ENCODE results near the gene CORO1C. TPM values are rescaled to one million over a fixed set of nuclear protein-coding genes. Genes with fewer than 3 reads are reported as not detected.

Gene CORO1C
- total RNA-seq, 2 donors from 2014 or later = 35.6 to 38.3 TPM

- Mint-ChIP-seq H3K27me3 (ENCODE audit: low read depth) (no peaks in the 10 kb centered on the region), H3K27ac (no peak overlapping the region), H3K4me1 (ENCODE audit: low read depth) (peaks cover 63% of the 10 kb centered on the region), H3K36me3 (ENCODE audit: insufficient read depth in 2 of 2) (no peaks in the 10 kb centered on the region), H3K4me3 (peak overlapping the region in 1 of 2 donors; percentile 49), H3K9me3 (no peaks in the 10 kb centered on the region)
- DNase-seq = no peak
- no peak for ATAC-seq (replicated peaks in 1 of 2)
Measured at GRCh38 chr12:108727868-108728735, 3.2 kb downstream of the CORO1C start.

GRCh38 chr12:108727161-108727560 lies 4.2 kb downstream of the CORO1C start:
- Mint-ChIP-seq H3K4me3 (no peak overlapping the region), H3K27ac (no peak overlapping the region), H3K27me3 (ENCODE audit: low read depth) (no peaks in the 10 kb centered on the region), H3K9me3 (no peaks in the 10 kb centered on the region), H3K4me1 (ENCODE audit: low read depth) (peaks cover 67% of the 10 kb centered on the region), H3K36me3 (ENCODE audit: insufficient read depth in 2 of 2) (no peaks in the 10 kb centered on the region)
- ATAC-seq (replicated peaks in 1 of 2) (no peak), DNase-seq (no peak)

GRCh38 chr12:108724890-108725151 lies 6.5 kb downstream of the CORO1C start:
- ATAC-seq (replicated peaks in 1 of 2) (no peak), DNase-seq (no peak)
- no peaks in the 10 kb centered on the region for H3K9me3 Mint-ChIP-seq
- no peaks in the 10 kb centered on the region for H3K27me3 Mint-ChIP-seq (ENCODE audit: low read depth)
- peaks cover 0 to 2% of the 10 kb centered on the region in 2 donors for H3K36me3 Mint-ChIP-seq (ENCODE audit: insufficient read depth in 2 of 2)
- H3K4me3 Mint-ChIP-seq = peak overlapping the region in 1 of 2 donors; percentile 39
- no peak overlapping the region for H3K27ac Mint-ChIP-seq
- H3K4me1 Mint-ChIP-seq (ENCODE audit: low read depth) = peaks cover 53% of the 10 kb centered on the region

- Mint-ChIP-seq H3K36me3 (ENCODE audit: insufficient read depth in 2 of 2) (peaks cover 0 to 2% of the 10 kb centered on the region in 2 donors), H3K4me3 (peak overlapping the region in 1 of 2 donors; percentile 79), H3K4me1 (ENCODE audit: low read depth) (peaks cover 48% of the 10 kb centered on the region), H3K27ac (peak overlapping the region; percentile 58), H3K9me3 (no peaks in the 10 kb centered on the region), H3K27me3 (ENCODE audit: low read depth) (no peaks in the 10 kb centered on the region)
- ATAC-seq (replicated peaks in 1 of 2) (peak; percentile 75 to 81), DNase-seq (peak; percentile 22 to 24)
Measured at GRCh38 chr12:108724054-108724889, 7.0 kb downstream of the CORO1C start.

- H3K9me3 Mint-ChIP-seq = no peaks in the 10 kb centered on the region
- ATAC-seq (replicated peaks in 1 of 2) (peak; percentile 69 to 72), DNase-seq (peak in 1 of 2 donors; percentile 6)
- peak overlapping the region in 1 of 2 donors; percentile 79 for H3K4me3 Mint-ChIP-seq
- H3K36me3 Mint-ChIP-seq (ENCODE audit: insufficient read depth in 2 of 2) = peaks cover 0 to 2% of the 10 kb centered on the region in 2 donors
- no peak overlapping the region for H3K27ac Mint-ChIP-seq
- peaks cover 37% of the 10 kb centered on the region for H3K4me1 Mint-ChIP-seq (ENCODE audit: low read depth)
- H3K27me3 Mint-ChIP-seq (ENCODE audit: low read depth) = no peaks in the 10 kb centered on the region
Measured at GRCh38 chr12:108722992-108723766, 8.1 kb downstream of the CORO1C start.

- H3K27me3 Mint-ChIP-seq (ENCODE audit: low read depth) = no peaks in the 10 kb centered on the region
- H3K27ac Mint-ChIP-seq = no peak overlapping the region
- no peak overlapping the region for H3K4me3 Mint-ChIP-seq
- ATAC-seq (replicated peaks in 1 of 2) (no peak), DNase-seq (no peak)
- peaks cover 0 to 2% of the 10 kb centered on the region in 2 donors for H3K36me3 Mint-ChIP-seq (ENCODE audit: insufficient read depth in 2 of 2)
- no peaks in the 10 kb centered on the region for H3K9me3 Mint-ChIP-seq
- H3K4me1 Mint-ChIP-seq (ENCODE audit: low read depth) = peaks cover 31% of the 10 kb centered on the region
Measured at GRCh38 chr12:108722463-108722862, 8.9 kb downstream of the CORO1C start.

GRCh38 chr12:108721824-108722223 lies 9.5 kb downstream of the CORO1C start:
- Mint-ChIP-seq H3K27ac (no peak overlapping the region), H3K4me3 (no peak overlapping the region), H3K36me3 (ENCODE audit: insufficient read depth in 2 of 2) (peaks cover 0 to 2% of the 10 kb centered on the region in 2 donors), H3K4me1 (ENCODE audit: low read depth) (peaks cover 31% of the 10 kb centered on the region), H3K9me3 (no peaks in the 10 kb centered on the region), H3K27me3 (ENCODE audit: low read depth) (no peaks in the 10 kb centered on the region)
- DNase-seq = no peak
- ATAC-seq (replicated peaks in 1 of 2) = no peak

GRCh38 chr12:108720757-108721514 lies 10.4 kb downstream of the CORO1C start:
- no peak for DNase-seq
- Mint-ChIP-seq H3K27me3 (ENCODE audit: low read depth) (no peaks in the 10 kb centered on the region), H3K27ac (no peak overlapping the region), H3K4me3 (no peak overlapping the region), H3K9me3 (no peaks in the 10 kb centered on the region), H3K36me3 (ENCODE audit: insufficient read depth in 2 of 2) (peaks cover 0 to 2% of the 10 kb centered on the region in 2 donors), H3K4me1 (ENCODE audit: low read depth) (peaks cover 31% of the 10 kb centered on the region)
- no peak for ATAC-seq (replicated peaks in 1 of 2)

GRCh38 chr12:108717243-108717642 lies 14.1 kb downstream of the CORO1C start:
- no peak for DNase-seq
- ATAC-seq (replicated peaks in 1 of 2) = no peak
- peaks cover 0 to 2% of the 10 kb centered on the region in 2 donors for H3K36me3 Mint-ChIP-seq (ENCODE audit: insufficient read depth in 2 of 2)
- no peak overlapping the region for H3K4me3 Mint-ChIP-seq
- no peak overlapping the region for H3K27ac Mint-ChIP-seq
- no peaks in the 10 kb centered on the region for H3K9me3 Mint-ChIP-seq
- no peaks in the 10 kb centered on the region for H3K4me1 Mint-ChIP-seq (ENCODE audit: low read depth)
- H3K27me3 Mint-ChIP-seq (ENCODE audit: low read depth) = no peaks in the 10 kb centered on the region

- Mint-ChIP-seq H3K27ac (no peak overlapping the region), H3K9me3 (no peaks in the 10 kb centered on the region), H3K4me1 (ENCODE audit: low read depth) (no peaks in the 10 kb centered on the region), H3K36me3 (ENCODE audit: insufficient read depth in 2 of 2) (no peaks in the 10 kb centered on the region), H3K4me3 (no peak overlapping the region), H3K27me3 (ENCODE audit: low read depth) (no peaks in the 10 kb centered on the region)
- no peak for DNase-seq
- no peak for ATAC-seq (replicated peaks in 1 of 2)
Measured at GRCh38 chr12:108714866-108715265, 16.5 kb downstream of the CORO1C start.

- Mint-ChIP-seq H3K4me3 (no peak overlapping the region), H3K27ac (no peak overlapping the region), H3K9me3 (no peaks in the 10 kb centered on the region), H3K4me1 (ENCODE audit: low read depth) (no peaks in the 10 kb centered on the region), H3K36me3 (ENCODE audit: insufficient read depth in 2 of 2) (no peaks in the 10 kb centered on the region), H3K27me3 (ENCODE audit: low read depth) (no peaks in the 10 kb centered on the region)
- ATAC-seq (replicated peaks in 1 of 2) = no peak
- no peak for DNase-seq
Measured at GRCh38 chr12:108713471-108713870, 17.8 kb downstream of the CORO1C start.

- Mint-ChIP-seq H3K36me3 (ENCODE audit: insufficient read depth in 2 of 2) (no peaks in the 10 kb centered on the region), H3K27ac (no peak overlapping the region), H3K9me3 (no peaks in the 10 kb centered on the region), H3K27me3 (ENCODE audit: low read depth) (no peaks in the 10 kb centered on the region), H3K4me3 (no peak overlapping the region), H3K4me1 (ENCODE audit: low read depth) (no peaks in the 10 kb centered on the region)
- ATAC-seq (replicated peaks in 1 of 2) (no peak), DNase-seq (no peak)
Measured at GRCh38 chr12:108712925-108713203, 18.5 kb downstream of the CORO1C start.
